Brain microvascular endothelial cell (primary cell): Measurements from ENCODE around the gene POMT1.

ENCODE experiments used
- DNase-seq: peaks from one replicate; pipeline ENCODE4 v3.0.0-alpha.2; 2020
- H3K27ac ChIP-seq: fragments of 250-450 bp; sonication (Bioruptor Pico); 2 replicates; pipeline ENCODE4 v1.5.1; 2020; ENCODE audit warnings: mild to moderate bottlenecking, moderate library complexity
- H3K27me3 ChIP-seq: fragments of 250-450 bp; sonication (Bioruptor Pico); replicated peaks from 2 replicates; pipeline ENCODE4 v1.5.1; 2020; ENCODE audit warnings: mild to moderate bottlenecking
- H3K36me3 ChIP-seq: fragments of 250-450 bp; sonication (Bioruptor Pico); replicated peaks from 2 replicates; pipeline ENCODE4 v1.5.1; 2020; ENCODE audit warnings: mild to moderate bottlenecking
- H3K4me3 ChIP-seq: 2 replicates; pipeline ENCODE4 v1.5.1; 2011; ENCODE audit warnings: low read depth, mild to moderate bottlenecking, control low read depth, low read length, moderate library complexity
- in situ Hi-C: cut with HindIII; loops from 2 replicates; pipeline ENCODE4 v1.10.0; 2017; ENCODE audit warnings: low sequenced_read_pairs, low pct_ligation_motif_present
- TF ChIP-seq, protein P1 (sequence below): IDR thresholded peaks from 2 replicates; pipeline ENCODE4 v1.5.1; 2011; ENCODE audit warnings: low read depth, mild to moderate bottlenecking, moderate library complexity, low read length, control low read depth, inconsistent platforms; ENCODE audit errors: missing control alignments

Gene POMT1

DNA sequence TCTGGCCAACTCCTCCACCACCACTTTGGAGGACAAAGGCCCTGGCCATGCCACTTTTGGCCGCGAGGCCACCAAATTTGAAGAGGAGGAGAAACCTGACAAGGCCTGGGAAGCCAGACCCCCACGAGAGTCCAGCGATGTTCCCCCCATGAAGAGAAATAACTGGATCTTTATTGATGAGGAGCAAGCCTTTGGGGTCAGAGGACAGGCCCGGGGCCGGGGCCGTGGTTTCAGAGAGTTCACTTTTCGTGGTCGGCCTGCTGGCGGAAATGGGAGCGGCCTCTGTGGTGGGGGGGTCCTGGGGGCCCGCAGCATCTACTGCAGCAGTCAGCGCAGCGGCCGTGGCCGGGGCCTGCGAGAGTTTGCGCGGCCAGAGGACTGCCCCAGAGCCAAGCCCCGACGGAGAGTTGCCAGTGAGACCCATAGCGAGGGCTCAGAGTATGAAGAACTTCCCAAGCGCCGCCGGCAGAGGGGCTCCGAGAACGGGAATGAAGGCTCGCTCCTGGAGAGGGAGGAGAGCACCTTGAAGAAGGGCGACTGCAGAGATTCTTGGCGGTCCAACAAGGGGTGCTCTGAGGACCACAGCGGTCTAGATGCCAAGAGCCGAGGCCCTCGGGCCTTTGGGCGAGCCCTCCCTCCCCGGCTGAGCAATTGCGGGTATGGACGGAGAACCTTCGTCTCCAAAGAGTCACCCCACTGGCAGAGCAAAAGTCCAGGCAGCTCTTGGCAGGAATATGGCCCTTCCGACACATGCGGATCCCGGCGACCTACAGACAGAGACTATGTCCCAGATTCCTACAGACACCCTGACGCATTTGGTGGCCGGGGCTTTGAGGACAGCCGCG is 27.4 kb upstream of the POMT1 start:
- DNase-seq, result no peak
- Histone ChIP-seq H3K27ac (no peak overlapping the region), H3K27me3 (no peaks in the 10 kb centered on the region), H3K4me3 (no peak overlapping the region), H3K36me3 (peaks cover 95% of the 10 kb centered on the region)
- TF ChIP-seq, protein P1, sequence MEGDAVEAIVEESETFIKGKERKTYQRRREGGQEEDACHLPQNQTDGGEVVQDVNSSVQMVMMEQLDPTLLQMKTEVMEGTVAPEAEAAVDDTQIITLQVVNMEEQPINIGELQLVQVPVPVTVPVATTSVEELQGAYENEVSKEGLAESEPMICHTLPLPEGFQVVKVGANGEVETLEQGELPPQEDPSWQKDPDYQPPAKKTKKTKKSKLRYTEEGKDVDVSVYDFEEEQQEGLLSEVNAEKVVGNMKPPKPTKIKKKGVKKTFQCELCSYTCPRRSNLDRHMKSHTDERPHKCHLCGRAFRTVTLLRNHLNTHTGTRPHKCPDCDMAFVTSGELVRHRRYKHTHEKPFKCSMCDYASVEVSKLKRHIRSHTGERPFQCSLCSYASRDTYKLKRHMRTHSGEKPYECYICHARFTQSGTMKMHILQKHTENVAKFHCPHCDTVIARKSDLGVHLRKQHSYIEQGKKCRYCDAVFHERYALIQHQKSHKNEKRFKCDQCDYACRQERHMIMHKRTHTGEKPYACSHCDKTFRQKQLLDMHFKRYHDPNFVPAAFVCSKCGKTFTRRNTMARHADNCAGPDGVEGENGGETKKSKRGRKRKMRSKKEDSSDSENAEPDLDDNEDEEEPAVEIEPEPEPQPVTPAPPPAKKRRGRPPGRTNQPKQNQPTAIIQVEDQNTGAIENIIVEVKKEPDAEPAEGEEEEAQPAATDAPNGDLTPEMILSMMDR, result no peak
- in situ Hi-C loops, result no loop called here

DNA sequence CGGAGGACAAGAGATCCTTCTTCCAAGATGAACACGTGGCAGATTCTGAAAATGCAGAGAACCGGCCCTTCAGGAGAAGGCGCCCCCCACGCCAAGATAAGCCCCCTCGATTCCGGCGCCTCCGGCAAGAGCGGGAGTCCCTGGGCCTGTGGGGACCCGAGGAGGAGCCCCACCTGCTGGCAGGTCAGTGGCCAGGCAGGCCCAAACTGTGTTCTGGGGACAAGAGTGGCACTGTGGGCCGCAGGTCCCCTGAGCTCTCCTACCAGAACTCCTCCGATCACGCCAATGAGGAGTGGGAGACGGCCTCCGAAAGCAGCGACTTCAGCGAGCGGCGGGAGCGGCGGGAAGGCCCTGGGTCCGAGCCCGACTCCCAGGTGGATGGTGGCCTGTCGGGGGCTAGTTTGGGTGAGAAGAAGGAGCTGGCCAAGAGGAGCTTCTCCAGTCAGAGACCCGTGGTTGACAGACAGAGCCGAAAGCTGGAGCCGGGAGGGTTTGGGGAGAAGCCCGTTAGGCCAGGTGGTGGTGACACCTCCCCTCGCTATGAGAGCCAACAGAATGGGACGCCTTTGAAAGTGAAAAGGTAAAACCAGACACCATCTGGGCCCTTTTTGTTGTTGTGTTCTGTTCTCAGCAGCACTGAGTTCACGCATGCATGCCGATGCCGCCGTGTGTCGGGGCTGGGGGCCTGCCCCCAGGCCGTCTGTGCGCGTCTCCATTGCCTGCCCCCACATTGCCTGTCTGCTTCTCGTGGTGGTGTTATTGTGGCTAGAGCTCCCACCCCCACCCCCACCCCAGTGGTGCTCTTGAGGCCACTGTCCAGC is 26.6 kb upstream of the POMT1 start:
- in situ Hi-C loops, result no loop called here
- H3K4me3 ChIP-seq, result no peak overlapping the region
- DNase-seq, result no peak

DNA sequence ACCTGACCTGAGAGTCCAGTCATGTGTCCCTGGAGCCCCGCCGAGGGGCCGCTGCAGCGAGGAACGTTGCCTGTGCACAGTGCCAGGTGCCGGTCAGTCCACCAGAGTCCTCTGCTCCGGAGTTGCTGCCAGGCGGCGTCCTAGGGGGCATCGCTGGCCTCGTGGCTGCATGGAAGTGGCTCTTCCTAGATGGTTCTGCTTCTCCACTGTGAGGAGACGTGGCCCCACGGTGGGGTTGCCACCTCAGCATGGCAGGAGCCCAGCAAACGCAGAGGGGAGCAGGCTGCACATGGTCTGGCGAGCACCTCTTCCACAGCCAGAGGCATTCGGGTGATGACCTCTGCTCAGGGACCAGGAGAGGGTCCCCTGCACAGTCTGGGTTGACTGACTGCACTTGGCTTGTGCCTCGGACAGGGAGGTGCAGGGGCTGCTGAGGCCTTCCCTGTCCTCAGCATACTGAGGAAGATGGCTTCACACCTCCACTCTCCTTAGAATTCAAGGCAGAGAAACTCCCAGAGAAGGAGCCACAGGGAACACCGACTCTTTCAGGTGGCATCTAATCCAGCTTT is 25.9 kb upstream of the POMT1 start:
- peaks cover 93% of the 10 kb centered on the region for H3K36me3 ChIP-seq
- DNase-seq, result no peak
- TF ChIP-seq, protein P1, result no peak
- no peaks in the 10 kb centered on the region for H3K27me3 ChIP-seq
- no peak overlapping the region for H3K27ac ChIP-seq
- H3K4me3 ChIP-seq, result no peak overlapping the region
- in situ Hi-C loops, result no loop called here

More for the DNA sequence above, 26.6 kb upstream of the POMT1 start:
- TF ChIP-seq, protein P1, result peak; percentile 60
- no peak overlapping the region for H3K27ac ChIP-seq
- H3K27me3 ChIP-seq, result no peaks in the 10 kb centered on the region
- H3K36me3 ChIP-seq, result peaks cover 92% of the 10 kb centered on the region

DNA sequence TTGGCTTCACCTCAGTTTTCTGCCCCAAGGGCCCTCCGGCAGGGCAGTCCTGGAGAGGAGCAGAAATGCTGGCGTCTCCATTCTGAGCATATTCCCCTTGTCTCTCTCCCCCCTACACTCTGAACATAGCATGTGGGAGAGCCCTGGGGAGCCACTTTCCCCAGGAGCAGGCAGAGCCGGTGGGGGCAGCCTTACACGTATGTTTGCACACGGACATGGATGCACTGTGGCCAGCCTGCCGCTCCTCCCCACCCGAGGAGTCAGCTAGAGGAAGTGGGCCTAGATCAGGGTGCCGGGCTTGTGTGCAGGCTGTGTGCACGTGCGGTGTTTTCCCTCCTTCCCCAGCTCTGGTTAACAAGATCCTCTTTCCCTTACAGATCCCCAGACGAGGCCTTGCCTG is 25.4 kb upstream of the POMT1 start:
- TF ChIP-seq, protein P1, result no peak
- no peak for DNase-seq
- in situ Hi-C loops, result no loop called here
- H3K4me3 ChIP-seq, result no peak overlapping the region
- H3K27me3 ChIP-seq, result no peaks in the 10 kb centered on the region
- H3K36me3 ChIP-seq, result peaks cover 95% of the 10 kb centered on the region
- H3K27ac ChIP-seq, result no peak overlapping the region

DNA sequence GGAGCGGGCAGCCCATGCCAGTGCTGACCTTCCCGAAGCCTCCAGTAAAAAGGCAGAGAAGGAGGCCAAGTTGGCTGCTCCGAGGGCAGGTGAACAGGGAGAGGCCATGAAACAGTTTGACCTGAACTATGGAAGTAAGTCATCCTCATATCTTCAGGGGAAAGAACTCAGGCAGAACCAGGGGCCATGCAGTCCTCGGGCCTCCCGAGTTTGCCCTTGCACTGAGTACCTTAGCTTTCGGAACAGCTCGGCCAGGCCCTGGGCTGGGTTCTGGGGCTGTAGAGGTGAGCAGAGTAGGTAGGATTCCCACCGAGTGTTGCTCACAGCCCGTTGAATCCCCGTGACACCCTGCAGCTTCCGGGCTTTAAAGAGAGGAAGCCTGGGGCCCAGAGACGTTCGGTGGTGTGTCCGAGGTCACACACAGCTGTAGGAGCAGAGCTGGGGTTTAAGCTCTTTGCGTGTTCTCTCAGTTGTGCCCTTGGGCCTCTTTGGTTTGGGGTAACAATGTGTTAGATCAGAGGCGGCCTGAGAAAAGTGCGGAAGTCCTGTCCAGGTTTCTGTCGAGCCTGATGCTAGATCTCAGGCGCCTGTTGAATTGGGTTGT is 24.8 kb upstream of the POMT1 start:
- H3K36me3 ChIP-seq, result peaks cover 95% of the 10 kb centered on the region
- TF ChIP-seq, protein P1, result no peak
- H3K27ac ChIP-seq, result no peak overlapping the region
- DNase-seq, result no peak
- in situ Hi-C loops, result no loop called here
- no peaks in the 10 kb centered on the region for H3K27me3 ChIP-seq
- no peak overlapping the region for H3K4me3 ChIP-seq
